ENCODE results near the gene BBLN. TPM values are rescaled to one million over a fixed set of nuclear protein-coding genes. Genes with fewer than 3 reads are reported as not detected.

BBLN gene, protein sequence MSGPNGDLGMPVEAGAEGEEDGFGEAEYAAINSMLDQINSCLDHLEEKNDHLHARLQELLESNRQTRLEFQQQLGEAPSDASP
- total RNA-seq = 279 and 292 TPM in 2 replicates

DNA sequence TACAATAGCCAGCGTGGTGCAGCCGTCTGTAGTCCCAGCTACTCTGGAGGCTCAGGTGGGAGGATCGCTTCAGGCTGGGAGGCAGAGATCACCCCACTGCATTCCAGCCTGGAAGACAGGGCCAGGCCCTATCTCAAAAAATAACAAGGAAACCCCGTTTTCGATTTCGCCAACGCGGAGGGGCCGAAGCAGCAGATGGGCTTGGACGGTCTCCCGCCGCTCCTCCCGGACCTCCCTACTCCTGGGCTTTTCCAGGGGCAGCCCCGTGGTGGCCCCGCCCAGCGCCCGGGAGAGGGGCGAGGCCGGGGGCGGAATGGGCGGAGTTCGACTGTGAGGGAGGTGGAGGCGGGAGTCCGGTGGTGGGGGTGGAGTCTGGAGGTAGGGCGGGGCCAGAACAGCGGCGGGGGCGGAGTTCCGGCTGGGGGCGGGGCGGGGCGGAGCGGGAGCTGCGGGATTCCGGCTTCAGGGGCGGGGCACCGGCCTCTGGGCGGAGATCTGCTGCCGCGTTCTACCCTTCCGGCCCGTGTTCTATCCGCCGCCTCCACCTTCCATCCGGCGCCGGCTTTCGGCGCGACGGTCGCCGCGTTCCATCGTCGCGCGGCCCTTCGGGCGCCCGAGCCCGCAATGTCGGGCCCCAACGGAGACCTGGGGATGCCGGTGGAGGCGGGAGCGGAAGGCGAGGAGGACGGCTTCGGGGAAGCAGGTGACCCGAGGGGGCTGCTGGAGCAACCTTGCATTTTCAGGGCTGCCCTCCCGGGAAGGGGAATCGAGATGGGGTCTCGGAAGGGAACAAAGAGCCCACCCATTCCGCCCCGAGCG is at the start of gene BBLN:
Gene BBLN, plus strand, starts transcription at position 482 of the 819 bp plus-strand sequence. Its CDS starts 143 bp downstream, at position 625.

DNA sequence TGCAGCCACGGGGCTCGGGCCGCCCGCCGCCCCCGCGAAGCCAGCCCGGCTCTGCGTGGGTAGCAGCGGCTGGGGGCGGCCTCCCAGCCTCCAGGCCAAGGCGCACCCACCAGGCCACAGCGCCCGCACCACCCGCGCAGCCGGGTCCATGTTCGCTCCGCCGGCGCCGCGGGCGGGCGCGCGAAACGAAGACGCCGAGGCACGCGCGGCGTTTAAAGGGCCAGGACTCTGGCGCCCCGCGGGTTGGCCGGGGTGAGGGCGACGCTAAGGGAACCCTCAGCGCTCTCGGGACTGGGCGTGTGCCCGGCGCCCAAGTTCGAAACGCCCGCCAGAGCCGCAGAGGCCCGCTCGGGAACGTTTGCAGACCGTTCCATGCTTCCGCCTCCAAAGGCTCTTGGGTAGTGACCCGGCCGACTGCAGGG is 32.5 kb upstream of the BBLN start, which contains the start of gene PTGES2:
Gene PTGES2, minus strand, starts transcription at position 162 of the 422 bp plus-strand sequence. Its CDS starts 12 bp downstream, at position 150.

DNA sequence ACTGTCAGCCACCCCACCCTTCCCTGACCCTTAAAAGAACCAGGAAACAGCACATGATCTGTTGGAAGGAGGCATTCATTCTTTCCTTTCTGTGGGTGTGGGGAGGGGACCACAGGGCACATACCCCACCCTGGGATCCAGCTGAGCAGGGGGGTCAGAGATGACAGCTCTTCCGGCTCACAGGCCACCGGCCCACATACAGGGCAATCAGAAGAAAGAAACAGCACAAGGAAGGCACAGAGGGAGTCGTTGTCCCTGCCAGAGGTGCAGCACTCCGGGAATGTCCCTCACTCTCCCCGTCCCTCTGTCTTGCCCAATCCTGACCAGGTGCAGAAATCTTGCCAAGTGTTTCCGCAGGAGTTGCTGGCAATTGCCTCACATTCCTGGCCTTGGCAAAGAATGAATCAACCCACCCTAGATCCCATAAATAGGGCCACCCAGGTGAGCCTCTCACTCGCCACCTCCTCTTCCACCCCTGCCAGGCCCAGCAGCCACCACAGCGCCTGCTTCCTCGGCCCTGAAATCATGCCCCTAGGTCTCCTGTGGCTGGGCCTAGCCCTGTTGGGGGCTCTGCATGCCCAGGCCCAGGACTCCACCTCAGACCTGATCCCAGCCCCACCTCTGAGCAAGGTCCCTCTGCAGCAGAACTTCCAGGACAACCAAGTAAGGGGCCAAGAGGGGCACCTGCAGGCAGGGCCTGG is 10.9 kb upstream of the BBLN start, which contains the start of gene LCN2:
Gene LCN2, plus strand, starts transcription at position 453 of the 701 bp plus-strand sequence. Its CDS starts 73 bp downstream, at position 526.

DNA sequence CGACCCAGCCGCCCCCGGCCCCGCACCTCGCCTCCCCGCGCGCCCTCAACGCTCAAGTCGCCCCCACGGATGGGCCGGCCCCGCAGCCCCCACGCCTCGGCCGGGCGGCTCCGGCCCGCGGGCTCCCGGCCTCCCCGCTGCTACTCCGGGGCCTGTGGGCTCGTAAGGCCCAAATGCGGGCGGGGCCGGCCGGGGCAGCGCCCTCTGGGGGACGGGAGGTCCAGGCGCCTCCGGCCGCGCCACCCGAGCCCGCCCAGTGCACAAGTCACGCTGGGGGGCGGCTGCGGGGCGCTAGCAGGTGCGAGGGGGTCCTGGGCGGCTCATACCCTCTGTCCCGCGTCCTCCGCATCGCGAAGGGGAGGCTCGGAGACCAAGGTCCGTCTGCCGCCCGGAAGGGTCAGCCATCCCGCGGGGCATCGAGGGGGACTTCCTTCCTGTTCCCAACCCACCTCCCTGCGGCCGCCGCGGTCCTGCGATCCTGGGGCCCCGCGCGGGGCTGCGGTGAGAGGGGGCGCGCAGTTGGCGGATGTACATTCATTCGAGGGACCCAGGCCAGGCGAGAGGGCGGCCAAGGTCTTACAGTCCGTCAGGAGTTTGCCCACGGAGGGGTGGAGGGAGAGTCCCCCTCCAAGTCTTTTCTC is 31.5 kb downstream of the BBLN start, which contains the start of gene CIZ1:
Gene CIZ1, minus strand, starts transcription at position 167 of the 641 bp plus-strand sequence. CDS start 715 bp downstream, outside the sequence.

DNA sequence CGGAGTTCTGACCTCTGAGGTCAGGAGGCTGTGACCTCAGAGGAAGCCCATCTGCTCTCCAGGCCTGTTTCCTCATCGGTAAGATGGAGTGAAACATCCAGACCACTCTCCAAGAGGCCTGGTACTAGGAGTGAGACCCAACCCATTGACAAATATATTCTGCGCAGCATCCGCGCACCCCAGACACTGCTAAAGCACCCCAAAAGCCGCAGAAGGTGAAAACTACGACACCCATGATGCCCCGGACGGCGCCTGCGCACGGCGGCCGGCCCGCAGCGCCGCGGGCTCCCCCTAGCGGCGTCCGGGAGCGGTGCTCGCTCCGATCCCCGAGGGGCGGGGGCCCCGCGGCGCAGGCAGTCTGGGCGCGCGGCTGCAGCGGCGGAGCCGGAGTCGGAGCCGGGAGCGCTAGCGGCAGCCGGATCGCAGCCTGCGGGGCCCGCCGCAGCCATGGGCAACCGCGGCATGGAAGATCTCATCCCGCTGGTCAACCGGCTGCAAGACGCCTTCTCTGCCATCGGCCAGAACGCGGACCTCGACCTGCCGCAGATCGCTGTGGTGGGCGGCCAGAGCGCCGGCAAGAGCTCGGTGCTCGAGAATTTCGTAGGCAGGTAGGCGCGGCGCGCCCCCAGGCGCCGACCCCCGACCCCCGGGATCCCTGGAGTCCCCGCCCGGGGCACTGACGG is 43.1 kb downstream of the BBLN start, which contains the start of gene DNM1:
Gene DNM1, plus strand, starts transcription at position 356 of the 683 bp plus-strand sequence. Its CDS starts 92 bp downstream, at position 448.

Other genes with a start within 250 kb of the BBLN start
- 67.5 and 83.5 TPM in 2 replicates for gene ST6GALNAC4, start 243.2 kb upstream of the BBLN start, total RNA-seq
- 0.44 and 4.5 TPM in 2 replicates for gene PIP5KL1, start 229.5 kb upstream of the BBLN start, total RNA-seq
- gene DPM2, start 222.4 kb upstream of the BBLN start, total RNA-seq = 13.0 and 14.4 TPM in 2 replicates
- 13.5 and 15.4 TPM in 2 replicates for gene EEIG1, start 179.3 kb upstream of the BBLN start, total RNA-seq
- 7.1 and 8.1 TPM in 2 replicates for gene NAIF1, start 92.9 kb upstream of the BBLN start, total RNA-seq
- 8.0 and 12.2 TPM in 2 replicates for gene SLC25A25, start 92.0 kb upstream of the BBLN start, total RNA-seq
- 39.4 and 40.7 TPM in 2 replicates for gene PTGES2, start 32.5 kb upstream of the BBLN start, total RNA-seq
- not detected in 2 replicates for gene LCN2, start 10.8 kb upstream of the BBLN start, total RNA-seq
- gene CIZ1, start 31.3 kb downstream of the BBLN start, total RNA-seq = 40.2 and 45.4 TPM in 2 replicates
- 3.6 and 5.6 TPM in 2 replicates for gene DNM1, start 43.1 kb downstream of the BBLN start, total RNA-seq
- gene GOLGA2, start 115.7 kb downstream of the BBLN start, total RNA-seq = 110 and 144 TPM in 2 replicates
- gene SWI5, start 116.0 kb downstream of the BBLN start, total RNA-seq = 27.2 and 35.1 TPM in 2 replicates
- 10.2 and 11.3 TPM in 2 replicates for gene TRUB2, start 162.2 kb downstream of the BBLN start, total RNA-seq
- 32.0 and 37.5 TPM in 2 replicates for gene COQ4, start 162.6 kb downstream of the BBLN start, total RNA-seq
- gene SLC27A4, start 180.3 kb downstream of the BBLN start, total RNA-seq = 14.7 and 21.6 TPM in 2 replicates
- gene URM1, start 211.1 kb downstream of the BBLN start, total RNA-seq = 26.5 and 39.1 TPM in 2 replicates

All from cardiac ventricle fibroblast (primary cell).